GM21515 (cell line): Measurements from ENCODE around the gene CAV3.
"Not testable (repeated sequence)": the region's sequence is repeated elsewhere in the genome, so short reads cannot be mapped to it uniquely, and the experiment has no call there.

Experiments
- ATAC-seq: cut with Tn5 transposase; IDR thresholded peaks from one replicate; pipeline ENCODE4 v1.9.1; 2021; ENCODE audit not compliant: unreplicated experiment

The CAV3 gene

GRCh38 chr3:8733332-8734094 is at the start of gene CAV3:
Gene CAV3 (plus strand): TSS chr3:8733802. CDS start chr3:8733877, 75 bp downstream.
- no peak for ATAC-seq

GRCh38 chr3:8684992-8685391 is 48.6 kb upstream of the CAV3 start:
- ATAC-seq, result not testable (repeated sequence)

GRCh38 chr3:8691295-8691694 is 42.3 kb upstream of the CAV3 start:
- ATAC-seq, result not testable (repeated sequence)

GRCh38 chr3:8702560-8702959 is 31.0 kb upstream of the CAV3 start:
- no peak for ATAC-seq

GRCh38 chr3:8705575-8705974 is 28.0 kb upstream of the CAV3 start:
- no peak for ATAC-seq

GRCh38 chr3:8709287-8709686 is 24.3 kb upstream of the CAV3 start:
- ATAC-seq, result no peak

- ATAC-seq, result no peak
Observed at GRCh38 chr3:8709801-8710507, 23.6 kb upstream of the CAV3 start.

- no peak for ATAC-seq
Observed at GRCh38 chr3:8712045-8712907, 21.3 kb upstream of the CAV3 start.

GRCh38 chr3:8712908-8713255 is 20.7 kb upstream of the CAV3 start:
- no peak for ATAC-seq

- no peak for ATAC-seq
Observed at GRCh38 chr3:8713901-8714759, 19.5 kb upstream of the CAV3 start.

GRCh38 chr3:8715757-8716156 is 17.8 kb upstream of the CAV3 start:
- not testable (repeated sequence) for ATAC-seq

GRCh38 chr3:8722808-8723207 is 10.8 kb upstream of the CAV3 start:
- no peak for ATAC-seq

GRCh38 chr3:8723612-8724011 is 10.0 kb upstream of the CAV3 start:
- no peak for ATAC-seq

GRCh38 chr3:8724108-8724752 is 9.4 kb upstream of the CAV3 start:
- no peak for ATAC-seq

GRCh38 chr3:8727605-8728512 is 5.7 kb upstream of the CAV3 start:
- ATAC-seq, result no peak

GRCh38 chr3:8729479-8729878 is 4.1 kb upstream of the CAV3 start:
- no peak for ATAC-seq

- ATAC-seq, result no peak
Observed at GRCh38 chr3:8730656-8731055, 2.9 kb upstream of the CAV3 start.

GRCh38 chr3:8732413-8732812 is 1.2 kb upstream of the CAV3 start:
- ATAC-seq, result no peak
